GM18519 (cell line): ENCODE measurements around the gene MSI2.

ENCODE experiments used
- ATAC-seq: cut with Tn5 transposase; IDR thresholded peaks from one replicate; pipeline ENCODE4 v1.9.1; 2021; ENCODE audit warnings: mild to moderate bottlenecking, moderate library complexity; ENCODE audit not compliant: unreplicated experiment, low FRiP score

The MSI2 gene

DNA sequence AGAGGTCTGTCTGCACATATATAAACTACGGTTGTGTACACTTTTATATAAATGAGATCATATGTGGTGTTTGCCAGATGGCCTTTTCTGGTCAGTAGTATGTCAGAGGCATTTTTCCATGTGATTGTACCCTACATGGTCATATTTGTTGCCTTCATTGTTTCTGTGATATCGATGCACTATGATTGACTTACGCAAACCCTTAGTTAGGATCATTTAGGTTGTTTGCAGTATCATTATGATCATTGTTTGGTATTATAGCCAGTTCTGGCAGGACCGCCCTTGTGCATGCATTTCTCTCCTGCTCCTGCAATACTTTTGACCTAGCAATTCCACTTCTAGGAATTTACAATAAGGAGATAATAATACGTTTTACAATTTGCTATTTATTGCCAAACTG lies 169.1 kb downstream of the MSI2 start:
- ATAC-seq: no peak

DNA sequence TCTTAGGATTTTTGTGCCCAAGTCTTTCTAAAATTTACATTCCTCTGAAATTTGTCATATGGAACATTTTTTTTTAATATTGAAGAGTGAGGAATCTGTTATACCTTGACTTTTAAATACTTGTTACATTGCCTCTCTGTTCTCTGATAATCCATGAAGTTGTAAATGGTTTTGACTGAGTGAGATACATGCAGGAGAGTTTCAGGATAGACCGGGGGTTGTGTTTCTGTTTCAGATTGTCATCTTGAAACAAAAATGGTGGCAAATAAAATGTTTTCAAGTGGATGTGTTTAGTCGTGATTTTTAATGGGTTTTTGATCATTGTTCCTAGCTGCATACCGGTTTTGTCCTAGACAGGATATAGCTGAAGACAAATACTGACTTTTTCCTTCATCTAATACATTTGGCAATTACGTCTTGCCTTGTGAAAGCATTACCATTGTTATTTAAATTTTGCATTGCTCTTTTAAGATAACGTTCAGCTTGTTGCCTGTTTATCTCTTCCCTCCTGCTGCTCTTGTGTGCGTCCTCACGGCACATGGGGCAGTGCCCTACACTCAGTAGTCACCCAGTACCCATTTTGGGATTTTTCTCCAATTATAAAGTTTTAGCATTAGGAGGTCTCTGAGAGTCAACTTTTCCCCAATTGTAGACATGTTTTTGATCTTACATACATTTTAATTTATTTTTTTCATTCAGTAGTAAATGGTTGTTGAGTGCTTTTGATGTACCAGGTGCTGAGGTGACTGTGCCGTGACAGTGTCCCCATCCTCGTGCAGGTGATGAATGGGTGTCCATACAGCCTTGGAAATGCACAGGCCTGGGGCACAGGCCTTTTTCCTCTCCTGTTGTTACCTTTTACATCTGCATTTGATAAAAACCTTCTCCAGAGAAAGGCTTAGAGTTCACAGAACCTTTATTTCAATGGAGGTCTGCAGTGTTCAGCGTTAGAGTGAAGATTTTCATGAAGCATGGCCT lies 169.9 kb downstream of the MSI2 start:
- ATAC-seq: no peak

DNA sequence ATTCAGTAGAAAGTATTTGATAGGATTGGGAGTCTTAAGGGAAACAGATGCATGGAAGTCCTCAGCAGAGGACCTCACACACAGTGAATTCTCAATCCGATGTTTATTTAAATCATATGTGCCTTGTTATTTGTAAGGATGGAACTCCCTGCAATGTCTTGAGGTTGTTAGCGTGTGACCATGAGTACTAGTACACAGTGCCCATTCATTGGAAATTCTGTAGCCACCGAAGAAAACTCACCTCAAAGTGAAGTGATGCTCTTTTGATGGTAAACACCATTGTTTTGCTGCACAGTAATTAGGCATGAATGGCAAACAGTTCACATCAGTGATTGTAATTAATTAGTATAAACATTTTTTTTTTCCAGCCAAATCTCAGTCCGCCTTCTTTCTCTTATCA lies 173.6 kb downstream of the MSI2 start:
- ATAC-seq: no peak

DNA sequence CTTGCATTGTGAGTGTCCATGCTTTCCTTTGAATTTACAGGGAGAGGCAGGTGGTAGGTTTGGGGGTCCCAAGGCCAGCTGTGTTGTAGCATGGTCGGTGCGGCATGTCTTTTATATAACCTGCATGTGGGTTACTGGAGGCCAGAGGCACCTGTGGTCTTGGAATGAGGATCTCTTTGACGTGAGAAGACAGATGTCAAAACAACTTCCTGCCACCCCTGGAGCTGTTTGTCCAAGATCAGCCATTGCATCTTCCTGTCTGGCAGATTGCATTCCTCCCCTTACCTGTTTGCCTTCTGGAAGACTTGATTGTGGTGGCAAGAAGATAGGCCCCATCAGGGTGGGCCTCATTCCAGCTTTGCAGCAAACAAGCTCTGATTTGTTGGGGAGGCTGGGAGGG lies 175.1 kb downstream of the MSI2 start:
- ATAC-seq: no peak

DNA sequence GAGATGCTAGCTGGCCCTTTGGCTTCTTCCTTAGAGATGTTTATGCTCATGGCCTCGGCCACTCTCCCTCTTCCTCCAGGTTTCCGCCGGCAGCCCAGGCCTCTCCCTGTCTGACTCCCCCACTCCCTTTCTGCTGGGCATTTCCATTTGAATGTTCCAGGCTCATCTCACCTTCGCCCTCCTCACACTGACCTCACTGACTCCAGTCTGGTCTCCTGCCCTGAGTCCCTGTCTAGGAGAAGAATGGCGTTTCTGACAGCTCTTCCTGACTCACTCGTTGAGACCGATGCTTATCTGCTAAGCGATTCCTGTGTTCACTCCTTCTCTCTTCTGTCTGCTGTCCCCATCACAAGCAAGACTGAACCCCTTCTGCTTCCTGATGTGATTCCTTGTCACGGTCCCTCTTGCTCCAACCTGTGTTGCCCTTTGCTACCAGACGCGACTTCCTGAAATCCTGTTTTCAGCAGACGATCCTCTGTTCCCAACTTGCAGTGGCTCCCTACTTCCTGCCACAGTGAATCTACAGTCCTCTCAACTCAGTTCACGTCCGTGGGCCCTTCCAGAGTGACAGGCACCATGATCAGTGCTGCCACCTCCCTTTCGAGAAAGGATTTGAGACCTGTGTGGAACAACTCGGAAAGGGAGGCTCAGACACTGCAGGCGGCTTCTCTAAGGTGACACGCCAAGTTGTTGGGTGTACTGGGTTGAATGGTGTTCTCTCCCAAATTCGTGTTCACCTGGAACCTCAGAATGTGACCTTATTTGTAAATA lies 176.4 kb downstream of the MSI2 start:
- no peak for ATAC-seq

DNA sequence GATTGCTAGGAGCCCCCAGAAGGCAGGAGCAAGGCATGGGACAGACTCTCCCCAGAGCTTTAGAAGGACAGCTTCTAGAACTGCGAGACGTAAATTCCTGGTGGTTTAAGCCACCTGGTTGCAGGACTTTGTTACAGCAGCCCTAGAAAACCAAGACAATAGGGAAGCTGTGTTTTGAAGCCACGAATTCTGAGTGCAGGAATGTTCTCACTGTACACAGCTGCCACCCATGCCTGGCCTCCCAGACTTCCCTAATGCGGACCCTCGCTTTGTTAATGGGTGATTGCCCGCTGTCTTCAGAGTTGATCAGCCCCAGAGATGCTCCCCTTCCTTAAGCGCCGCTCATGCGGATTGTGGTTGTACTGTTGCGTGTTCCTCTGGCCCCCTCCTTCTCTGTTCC lies 177.1 kb downstream of the MSI2 start:
- ATAC-seq: no peak

DNA sequence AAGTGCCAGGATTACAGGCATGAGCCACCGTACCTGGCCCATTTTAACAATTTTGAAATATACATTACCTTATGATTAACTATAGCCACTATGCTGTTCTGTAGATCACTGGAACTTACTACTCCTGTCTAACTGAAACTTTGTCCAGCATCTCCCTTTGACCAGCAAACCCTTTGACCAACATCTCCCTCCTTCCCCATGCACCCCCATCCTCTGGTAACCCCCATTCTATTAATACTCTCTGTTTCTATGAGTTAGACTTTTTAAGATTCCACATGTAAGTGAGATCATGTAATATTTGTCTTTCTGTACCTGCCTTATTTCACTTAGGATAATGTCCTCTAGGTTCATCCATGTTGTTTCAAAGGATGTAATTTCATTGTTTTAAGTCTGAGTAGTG lies 178.0 kb downstream of the MSI2 start:
- no peak for ATAC-seq

DNA sequence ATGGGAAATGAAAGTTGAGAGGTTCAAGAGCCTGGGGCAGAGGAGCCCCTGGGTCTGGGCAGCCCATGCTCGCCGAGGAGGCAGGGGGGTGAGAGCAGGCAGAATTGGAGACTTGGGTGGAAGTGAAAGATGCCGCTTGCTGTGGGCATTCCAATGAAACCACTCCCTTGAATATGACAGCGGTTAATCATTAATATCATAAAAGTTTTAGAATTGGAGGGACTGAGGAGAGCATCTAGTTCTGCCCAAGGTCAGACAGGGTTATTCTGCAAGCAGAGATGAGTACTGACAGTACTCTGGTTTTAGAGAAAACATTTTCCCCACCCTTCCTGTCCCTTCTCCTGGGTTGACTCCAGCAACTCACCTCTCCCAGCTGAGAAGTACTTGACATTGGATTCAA lies 180.2 kb downstream of the MSI2 start:
- ATAC-seq: no peak

DNA sequence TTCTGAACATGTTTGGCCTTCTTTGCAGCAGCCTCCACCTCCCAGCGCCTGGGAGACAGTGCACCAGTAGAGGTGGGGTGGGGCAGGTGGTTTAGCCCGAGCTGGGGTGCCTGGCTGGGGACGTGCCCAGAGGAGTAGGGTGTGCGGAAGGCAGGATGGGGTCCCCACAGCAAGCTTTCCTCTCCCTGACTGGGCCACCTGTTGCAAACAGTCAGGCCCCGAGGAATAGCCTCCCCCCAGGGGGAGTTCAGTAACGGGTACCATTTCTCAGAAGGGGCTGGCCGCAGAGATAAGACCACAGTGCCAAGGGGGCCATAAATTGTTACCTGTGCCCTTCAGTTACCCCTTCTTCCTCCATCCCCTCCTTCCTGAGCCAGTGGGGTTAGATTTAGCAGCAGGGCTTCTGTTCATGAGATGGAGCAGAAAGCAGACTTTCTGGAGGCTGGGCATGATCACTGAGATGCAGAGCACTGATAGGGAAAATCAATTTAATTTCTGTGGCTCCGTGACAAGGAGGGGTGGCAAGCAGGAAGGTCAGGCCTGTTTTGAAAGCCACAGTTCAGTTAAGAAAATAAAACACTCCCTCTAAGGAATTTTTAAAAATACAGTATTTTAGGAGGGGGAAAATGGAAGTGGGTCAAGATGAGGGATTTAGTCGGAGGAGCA lies 181.9 kb downstream of the MSI2 start:
- ATAC-seq: no peak

DNA sequence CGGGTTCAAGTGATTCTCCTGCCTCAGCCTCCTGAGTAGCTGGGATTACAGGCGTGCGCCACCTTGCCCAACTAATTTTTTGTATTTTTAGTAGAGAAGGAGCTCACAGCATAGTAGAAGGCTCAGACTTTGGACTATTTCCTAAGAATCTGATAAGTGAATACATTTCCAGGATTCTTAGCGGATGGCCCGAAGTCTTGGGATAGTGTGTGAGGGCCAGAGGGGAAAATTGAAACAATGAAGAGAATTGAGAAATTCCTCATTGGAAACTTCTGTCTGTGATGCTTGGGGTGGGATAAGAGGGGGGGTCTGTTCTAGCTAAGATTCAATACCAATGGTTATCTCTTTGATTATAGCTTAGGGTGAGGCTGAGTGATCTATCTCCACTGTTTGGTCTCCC lies 183.3 kb downstream of the MSI2 start:
- ATAC-seq: no peak

DNA sequence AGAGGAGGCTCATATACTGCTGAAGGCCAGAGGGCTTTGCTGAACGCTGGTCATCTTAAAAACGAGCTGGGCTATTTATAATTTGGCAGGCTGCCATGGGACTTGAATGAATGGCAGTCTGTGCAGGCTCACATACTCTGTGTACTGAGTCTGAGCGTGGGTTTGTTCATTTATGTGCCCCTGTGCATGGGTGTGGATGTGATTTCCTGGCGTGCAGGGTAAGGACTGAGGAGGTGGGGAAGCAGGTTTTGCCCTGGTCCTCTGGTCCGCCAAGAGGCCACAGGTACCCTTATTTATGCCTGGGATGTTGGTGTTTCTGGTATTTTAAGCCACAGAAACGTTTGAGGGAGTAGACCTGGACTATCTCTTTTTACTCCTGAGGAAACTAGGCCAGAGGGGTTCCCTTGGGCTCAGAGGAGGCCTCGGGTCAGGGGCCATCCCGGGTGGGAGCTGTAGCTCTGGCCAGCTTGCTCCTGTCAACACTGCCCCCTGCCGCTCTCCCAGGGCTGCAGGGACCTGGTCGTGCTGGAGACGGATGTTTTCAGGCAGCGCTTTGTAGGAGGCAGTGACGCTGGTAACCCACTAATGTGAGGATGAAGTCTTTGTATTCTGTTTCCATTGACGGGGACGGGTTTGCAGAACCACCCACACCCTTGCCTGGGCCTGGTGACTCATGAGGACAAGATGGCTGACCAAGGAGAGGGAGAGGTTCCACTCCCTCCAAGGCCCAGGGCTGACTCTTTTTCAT lies 184.4 kb downstream of the MSI2 start:
- ATAC-seq: no peak

DNA sequence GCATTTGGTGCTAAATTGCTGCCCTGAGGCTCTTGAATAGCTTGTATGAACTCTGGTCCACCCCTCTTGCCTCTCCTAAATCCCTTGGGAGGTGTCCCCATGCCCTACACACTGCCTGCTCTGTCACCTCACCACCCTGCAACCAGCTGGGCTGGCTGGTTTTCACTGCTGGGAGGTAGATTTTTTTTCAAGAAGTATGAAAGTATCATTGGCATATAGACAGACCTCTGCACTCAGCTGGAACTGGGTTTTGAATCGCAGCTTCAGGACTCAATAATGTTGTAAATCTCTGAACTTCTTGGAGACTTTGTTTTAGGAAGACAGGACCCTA lies 184.9 kb downstream of the MSI2 start:
- no peak for ATAC-seq

DNA sequence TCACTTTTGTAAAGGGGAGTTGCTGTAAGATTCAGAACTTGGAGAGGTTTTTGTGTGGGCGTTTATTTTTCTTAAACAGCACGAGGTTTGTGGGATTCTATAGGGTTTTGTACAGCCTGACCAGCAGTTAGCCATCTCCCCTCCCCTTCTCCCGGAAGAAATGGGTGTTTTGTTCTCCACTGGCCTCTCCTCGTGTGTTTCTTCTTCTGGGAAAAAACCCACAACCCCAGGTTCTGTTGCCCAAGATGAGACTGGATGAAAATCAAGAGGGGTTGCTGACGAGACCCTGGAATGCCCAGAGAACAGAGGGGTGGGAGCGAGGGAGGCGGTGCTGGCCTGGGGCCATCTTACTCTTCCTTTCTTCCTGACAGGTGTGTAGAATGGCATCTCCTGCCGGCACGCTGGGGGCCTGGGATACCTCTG lies 186.1 kb downstream of the MSI2 start:
- ATAC-seq: no peak

DNA sequence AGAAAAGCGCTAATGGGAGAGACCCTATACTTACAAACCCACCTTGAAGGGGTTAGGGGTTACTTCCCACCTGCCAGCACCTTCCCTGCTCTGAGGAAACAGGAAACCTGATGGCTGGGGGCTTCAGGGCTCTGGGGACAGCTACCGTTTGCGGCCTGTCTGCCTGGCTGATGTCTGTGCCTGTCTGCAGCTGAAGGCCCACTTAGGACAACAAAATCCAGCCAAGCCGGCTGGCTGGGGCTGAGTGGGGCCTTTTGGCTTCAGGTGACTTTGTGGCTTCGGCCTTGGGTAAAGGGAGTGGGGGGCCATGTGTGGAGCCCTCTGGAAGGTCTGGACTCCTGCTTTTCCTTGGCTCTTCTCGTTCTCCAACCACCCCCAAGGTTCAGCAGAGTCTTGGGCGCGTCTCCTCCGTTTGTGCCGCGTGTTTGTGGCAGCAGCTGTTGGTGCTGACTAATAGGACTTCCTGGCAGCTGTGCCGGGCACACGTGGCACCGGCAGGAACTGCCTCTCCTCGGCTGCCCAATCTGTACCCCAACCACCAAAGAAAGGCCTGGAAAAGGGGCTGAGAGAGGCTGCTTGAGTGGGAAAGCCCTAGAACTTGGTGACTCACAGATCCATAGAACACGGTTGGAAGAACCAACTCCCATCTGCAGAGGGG lies 186.7 kb downstream of the MSI2 start:
- ATAC-seq: no peak

DNA sequence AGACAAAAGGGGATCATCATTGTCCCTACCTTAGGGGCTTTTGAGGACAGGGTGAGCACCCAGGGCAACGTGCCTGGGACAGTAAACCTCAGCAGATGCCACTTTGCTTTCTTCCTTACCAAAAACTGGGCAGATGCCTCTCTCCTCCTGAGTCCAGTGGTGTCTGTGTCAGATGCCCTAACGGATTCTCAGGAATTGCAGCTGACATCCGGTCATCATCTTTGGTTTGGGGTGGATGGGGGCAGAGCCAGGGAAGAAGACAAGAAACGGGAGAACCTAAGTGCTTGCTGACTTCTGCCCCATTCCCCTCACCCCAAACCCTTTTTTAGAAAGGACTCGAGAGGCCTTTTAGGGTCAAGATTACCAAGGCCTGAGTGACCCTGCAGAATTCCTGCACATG lies 187.5 kb downstream of the MSI2 start:
- no peak for ATAC-seq

DNA sequence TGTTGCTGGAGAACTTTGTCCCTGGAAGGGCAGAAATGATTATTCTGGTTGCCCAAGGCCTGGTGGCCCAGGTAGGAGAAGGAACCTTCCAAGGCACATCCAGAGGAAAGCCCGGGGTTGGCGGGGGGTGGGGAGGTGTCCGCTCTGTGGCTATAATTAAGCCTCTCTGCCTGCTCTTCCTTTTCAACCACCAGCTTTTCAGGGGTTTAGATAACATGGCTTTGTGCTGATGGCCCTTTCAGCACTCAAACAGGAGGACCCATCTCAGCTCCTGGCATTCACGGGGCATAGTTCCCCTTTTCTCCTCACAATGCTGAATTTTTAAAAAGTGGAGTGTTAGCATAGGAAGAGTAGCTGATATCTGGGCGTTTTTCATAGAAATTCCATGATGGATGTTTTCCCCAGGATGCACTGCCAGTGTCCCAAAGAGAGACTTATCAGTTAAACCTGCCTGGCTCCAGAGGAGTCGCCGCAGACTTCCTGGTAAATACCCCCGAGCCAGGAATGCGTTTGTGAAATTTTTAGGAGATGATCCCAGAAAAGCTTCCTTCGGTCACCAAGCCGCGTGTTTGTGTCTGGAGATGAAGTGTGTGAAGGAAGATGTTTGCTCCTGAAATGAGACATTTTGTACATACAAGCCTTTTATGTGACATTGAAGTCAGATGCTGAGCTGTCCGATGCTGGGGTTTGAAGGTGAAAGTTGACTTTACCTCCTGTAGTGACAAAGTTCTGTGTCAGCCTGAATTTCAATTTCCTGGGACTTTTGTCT lies 188.5 kb downstream of the MSI2 start:
- ATAC-seq: no peak

DNA sequence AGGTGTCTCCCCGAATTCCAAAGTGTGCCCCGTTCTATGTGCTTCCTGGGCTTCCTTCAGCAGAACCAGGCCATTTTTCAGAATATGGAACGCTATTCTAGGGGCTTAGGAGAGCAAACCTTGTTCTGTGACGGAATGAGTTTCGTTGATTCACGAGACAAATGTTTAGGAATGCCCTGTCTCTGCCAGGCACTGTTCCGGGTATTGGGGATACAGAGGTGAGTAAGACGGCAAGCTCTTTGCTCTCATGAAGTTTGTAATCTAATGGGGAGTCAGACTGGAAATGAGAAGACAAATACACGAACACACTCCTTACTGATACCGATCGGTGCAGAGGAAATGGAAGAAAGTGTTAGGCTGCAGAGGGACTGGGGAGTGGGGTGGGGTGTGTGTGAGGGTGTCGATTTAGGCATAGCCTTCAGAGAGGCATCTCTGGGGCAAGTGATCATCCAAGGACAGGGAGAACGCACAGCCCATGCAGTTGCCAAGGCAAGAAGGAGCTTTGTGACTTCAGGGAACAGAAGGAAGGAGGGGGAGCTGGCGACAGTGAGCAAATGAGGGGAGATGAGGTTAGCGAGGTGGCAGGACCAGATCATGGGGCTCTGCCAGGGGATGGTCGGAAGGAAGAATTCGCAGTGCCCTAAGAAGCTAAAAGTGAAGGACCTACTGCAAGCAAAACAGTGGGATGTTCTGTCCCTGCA lies 189.6 kb downstream of the MSI2 start:
- ATAC-seq: no peak

DNA sequence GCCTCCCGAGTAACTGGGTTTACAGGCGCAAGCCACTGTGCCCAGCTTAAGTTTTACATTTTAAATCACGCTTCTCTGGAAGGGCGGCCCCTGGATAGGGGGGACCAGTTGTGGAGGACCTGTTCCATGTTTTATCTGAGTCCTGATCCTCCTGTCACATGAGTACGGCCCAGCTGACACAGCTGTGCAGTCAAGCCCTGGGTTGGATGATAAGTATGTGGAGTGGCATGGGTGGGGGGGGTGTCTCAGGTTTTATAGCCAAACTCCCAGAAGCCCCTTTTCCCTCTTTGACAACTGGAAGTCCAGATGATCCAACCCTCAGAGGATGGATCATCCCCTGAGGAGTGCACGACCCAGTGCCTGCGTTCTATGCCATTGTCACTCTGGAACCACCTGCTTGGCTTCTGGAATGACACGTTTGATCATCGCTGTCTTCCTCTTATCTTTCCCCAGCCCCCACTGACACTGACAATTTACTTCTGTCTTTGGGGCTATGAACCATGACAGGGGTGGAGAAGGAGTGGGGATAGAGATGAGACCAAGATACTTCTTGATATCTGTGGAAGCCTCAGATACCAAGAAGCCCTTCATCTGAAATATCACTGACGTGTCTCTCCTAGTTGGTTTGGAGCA lies 191.2 kb downstream of the MSI2 start:
- no peak for ATAC-seq
